DND-41 (cell line): Measurements from ENCODE around the gene SAMD4B.
A peak's percentile ranks its signal among the peaks of the same experiment; 100 is the strongest.

ENCODE experiments used
- ATAC-seq: fragments of 200-7000 bp; cut with Tn5 transposase; 3 replicates; pipeline ENCODE4 v1.9.1; 2021; ENCODE audit warnings: low read depth; ENCODE audit not compliant: insufficient read depth
- DNase-seq: peaks from one replicate; pipeline ENCODE4 v3.0.0-alpha.2; 2020
- H2AFZ ChIP-seq: 2 replicates; pipeline ENCODE4 v1.6.0; 2012; ENCODE audit warnings: low read depth, low read length
- H3K27ac ChIP-seq: 2 replicates; pipeline ENCODE4 v1.5.1; 2012; ENCODE audit warnings: low read length, inconsistent platforms
- H3K27me3 ChIP-seq: fragments of 200-600 bp; sonication (generic); 2 replicates; pipeline ENCODE4 v1.6.0; 2012; ENCODE audit warnings: low read length, mild to moderate bottlenecking, inconsistent platforms; ENCODE audit not compliant: insufficient read depth, poor library complexity
- H3K36me3 ChIP-seq: 2 replicates; pipeline ENCODE4 v1.5.1; 2012; ENCODE audit warnings: low read length, inconsistent platforms; ENCODE audit not compliant: insufficient read depth
- H3K4me1 ChIP-seq: 2 replicates; pipeline ENCODE4 v1.5.1; 2012; ENCODE audit warnings: mild to moderate bottlenecking, low read length; ENCODE audit not compliant: insufficient read depth
- H3K4me2 ChIP-seq: 2 replicates; pipeline ENCODE4 v1.6.0; 2012; ENCODE audit warnings: mild to moderate bottlenecking, moderate library complexity, low read length, inconsistent platforms; ENCODE audit not compliant: insufficient read depth
- H3K4me3 ChIP-seq, 2 experiments: fragments of 200-600 bp in 1 of 2; shearing (Covaris generic) in 1 of 2; 2 replicates each; pipeline ENCODE4 v1.5.1; 2012 to 2016; ENCODE audit warnings: inconsistent platforms in 2 of 2, low read length in 2 of 2, mild to moderate bottlenecking in 2 of 2, low read depth in 1 of 2, moderate library complexity in 1 of 2
- H3K79me2 ChIP-seq: 2 replicates; pipeline ENCODE4 v1.6.0; 2012; ENCODE audit warnings: low read length, inconsistent platforms; ENCODE audit not compliant: insufficient read depth
- H3K9ac ChIP-seq: 2 replicates; pipeline ENCODE4 v1.6.0; 2012; ENCODE audit warnings: low read depth, mild to moderate bottlenecking, inconsistent platforms, low read length, moderate library complexity
- H3K9me3 ChIP-seq: 2 replicates; pipeline ENCODE4 v1.5.1; 2012; ENCODE audit warnings: low read length, moderate library complexity, mild to moderate bottlenecking, inconsistent platforms; ENCODE audit not compliant: insufficient read depth, severe bottlenecking
- H4K20me1 ChIP-seq: 2 replicates; pipeline ENCODE4 v1.6.0; 2012; ENCODE audit warnings: low read length; ENCODE audit not compliant: insufficient read depth
- CTCF ChIP-seq: IDR thresholded peaks from 2 replicates; pipeline ENCODE4 v1.5.1; 2012; ENCODE audit warnings: borderline replicate concordance, low read length, moderate library complexity, mild to moderate bottlenecking; ENCODE audit not compliant: poor library complexity, severe bottlenecking; ENCODE audit errors: extremely low read depth
- EZH2 ChIP-seq: IDR thresholded peaks from 3 replicates; pipeline ENCODE4 v1.6.1; 2012; ENCODE audit warnings: borderline replicate concordance, low read depth, mild to moderate bottlenecking, moderate library complexity, low read length, inconsistent platforms; ENCODE audit not compliant: severe bottlenecking

Gene SAMD4B

GRCh38 chr19:39390451-39390750, 48.2 kb downstream of the SAMD4B start:
- Histone ChIP-seq H3K9me3 (no peaks in the 10 kb centered on the region), H2AFZ (peak overlapping the region; percentile 79), H3K9ac (peak overlapping the region; percentile 74), H3K79me2 (peaks cover 45% of the 10 kb centered on the region), H4K20me1 (peaks cover 17% of the 10 kb centered on the region), H3K4me1 (peaks cover 39% of the 10 kb centered on the region), H3K27ac (peak overlapping the region; percentile 92), H3K27me3 (no peaks in the 10 kb centered on the region), H3K4me2 (peak overlapping the region; percentile 65), H3K36me3 (peaks cover 60% of the 10 kb centered on the region), H3K4me3 (peak overlapping the region; percentile 30 to 95)
- DNase-seq (no peak), ATAC-seq (no peak)
- TF ChIP-seq CTCF (no peak), EZH2 (no peak)

GRCh38 chr19:39390751-39391437, 48.7 kb downstream of the SAMD4B start, which contains the start of the genes MED29 and PAF1:
TSS of gene MED29 (plus strand) at chr19:39391378. CDS start at chr19:39391423, 45 bp downstream.
TSS of gene PAF1 (minus strand) at chr19:39391106. CDS start at chr19:39390864, 242 bp downstream.
- Histone ChIP-seq H3K9me3 (no peaks in the 10 kb centered on the region), H3K4me1 (peaks cover 39% of the 10 kb centered on the region), H3K36me3 (peaks cover 57% of the 10 kb centered on the region), H3K9ac (peak within 1 kb of the TSS; percentile 84), H3K27me3 (no peaks in the 10 kb centered on the region), H3K79me2 (peaks cover 45% of the 10 kb centered on the region), H2AFZ (peak within 1 kb of the TSS; percentile 94), H4K20me1 (peaks cover 15% of the 10 kb centered on the region), H3K4me3 (peak within 1 kb of the TSS; percentile 92 to 95), H3K27ac (peak within 1 kb of the TSS; percentile 92), H3K4me2 (peak within 1 kb of the TSS; percentile 96)
- no peak for TF ChIP-seq EZH2
- peak; percentile 23 for TF ChIP-seq CTCF
- DNase-seq (peak; percentile 99), ATAC-seq (peak; percentile 96)

DNA sequence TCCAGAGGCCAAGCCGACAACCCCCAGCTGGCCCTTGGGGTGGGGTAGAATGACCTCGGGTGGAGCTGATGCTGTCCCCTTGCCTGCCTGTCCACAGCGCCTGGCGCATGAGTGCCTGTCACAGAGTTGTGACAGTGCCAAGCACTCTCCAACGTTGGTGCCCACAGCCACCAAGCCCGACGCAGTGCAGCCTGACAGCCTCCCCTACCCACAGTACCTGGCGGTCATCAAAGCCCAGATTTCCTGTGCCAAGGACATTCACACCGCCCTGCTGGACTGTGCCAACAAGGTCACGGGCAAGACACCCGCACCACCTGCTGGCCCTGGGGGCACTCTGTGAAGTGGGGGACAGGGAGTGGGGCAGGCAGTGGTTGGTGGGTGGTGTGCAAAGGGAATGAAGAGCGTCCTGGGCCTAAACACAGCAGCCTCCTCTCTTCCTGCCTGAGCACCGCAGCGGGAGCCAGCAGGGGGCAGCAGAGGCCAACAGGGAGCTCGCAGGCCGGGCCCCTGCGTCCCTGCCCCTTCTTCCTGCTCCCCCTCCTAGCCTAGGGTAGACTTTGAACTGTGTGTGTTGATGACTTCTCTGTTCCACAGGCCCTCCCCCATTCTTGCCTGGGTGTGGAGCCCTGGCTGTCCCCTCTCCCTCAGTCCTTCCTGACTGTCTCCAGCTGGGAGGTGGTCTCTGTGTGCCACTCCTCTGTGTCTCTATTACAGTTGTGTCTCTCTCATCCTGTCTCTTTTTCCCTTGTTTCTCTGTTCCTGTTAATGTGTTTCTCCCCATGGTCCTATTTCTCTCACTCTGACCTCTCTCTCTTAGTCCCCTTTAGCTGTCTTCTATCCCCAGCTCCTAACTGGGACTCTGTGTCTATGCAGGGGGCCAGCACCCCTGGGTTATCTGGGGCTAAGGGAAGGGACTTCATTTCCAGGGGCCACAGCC, 55.4 kb downstream of the SAMD4B start:
- Histone ChIP-seq H4K20me1 (0 out of 2 replicates have a peak, but pooled peaks cover 8% of the 10 kb centered on the region), H3K4me2 (peak overlapping the region; percentile 37), H3K9ac (peak overlapping the region; percentile 35; the same call in 1 of the 2 replicates), H3K4me3 (peak overlapping the region in 1 of 2 experiments; percentile 4; a peak in 1 of 4 replicates), H3K27me3 (no peaks in the 10 kb centered on the region), H3K4me1 (peaks cover 40% of the 10 kb centered on the region), H3K36me3 (peaks cover 31% of the 10 kb centered on the region), H3K9me3 (no peaks in the 10 kb centered on the region), H3K79me2 (peaks cover 14% of the 10 kb centered on the region), H3K27ac (peak overlapping the region; percentile 64), H2AFZ (no peak overlapping the region)
- TF ChIP-seq CTCF (peak; percentile 99), EZH2 (no peak)
- peak; percentile 93 for DNase-seq
- ATAC-seq = peak; percentile 96
